ENCODE results near the gene STAB2. TPM values are rescaled to one million over a fixed set of nuclear protein-coding genes. Genes with fewer than 3 reads are reported as not detected.
"Not testable (repeated sequence)": the region's sequence is repeated elsewhere in the genome, so short reads cannot be mapped to it uniquely, and the experiment has no call there.

Gene STAB2
- total and polyA plus RNA-seq, 8 donors, result under 0.01 to 4.0 (median 0.95) TPM; not detected in 4

DNA sequence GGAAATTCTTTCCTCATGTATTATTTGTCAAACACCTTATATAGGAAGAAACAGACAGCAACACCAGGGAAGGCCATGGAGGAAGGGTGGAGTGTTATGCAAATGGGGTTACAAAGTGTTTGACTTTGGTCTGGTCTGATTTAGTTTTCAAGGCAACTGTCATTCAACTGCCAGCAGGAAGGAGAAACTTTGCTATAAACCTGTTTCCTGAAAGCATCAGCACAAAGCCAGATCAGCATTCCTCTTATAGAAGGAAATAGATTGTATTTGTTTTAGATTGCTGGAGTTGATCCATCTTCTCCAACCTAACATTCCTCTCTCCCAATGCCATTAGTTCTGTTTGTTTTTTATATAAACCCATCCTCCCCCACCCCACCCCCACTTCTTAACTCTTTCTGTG, 65.7 kb downstream of the STAB2 start:
- no peaks in the 10 kb centered on the region for H3K36me3 ChIP-seq
- no peak overlapping the region for H3K27ac ChIP-seq
- H3K4me1 ChIP-seq, result peaks cover 0 to 5% (median 2%) of the 10 kb centered on the region in 4 donors
- no peak overlapping the region for H3K4me3 ChIP-seq
- H3K9me3 ChIP-seq, result no peaks in the 10 kb centered on the region
- no peaks in the 10 kb centered on the region for H3K27me3 ChIP-seq
- peak in 1 of 2 donors; percentile 50 for DNase-seq
- TF ChIP-seq, protein P1, sequence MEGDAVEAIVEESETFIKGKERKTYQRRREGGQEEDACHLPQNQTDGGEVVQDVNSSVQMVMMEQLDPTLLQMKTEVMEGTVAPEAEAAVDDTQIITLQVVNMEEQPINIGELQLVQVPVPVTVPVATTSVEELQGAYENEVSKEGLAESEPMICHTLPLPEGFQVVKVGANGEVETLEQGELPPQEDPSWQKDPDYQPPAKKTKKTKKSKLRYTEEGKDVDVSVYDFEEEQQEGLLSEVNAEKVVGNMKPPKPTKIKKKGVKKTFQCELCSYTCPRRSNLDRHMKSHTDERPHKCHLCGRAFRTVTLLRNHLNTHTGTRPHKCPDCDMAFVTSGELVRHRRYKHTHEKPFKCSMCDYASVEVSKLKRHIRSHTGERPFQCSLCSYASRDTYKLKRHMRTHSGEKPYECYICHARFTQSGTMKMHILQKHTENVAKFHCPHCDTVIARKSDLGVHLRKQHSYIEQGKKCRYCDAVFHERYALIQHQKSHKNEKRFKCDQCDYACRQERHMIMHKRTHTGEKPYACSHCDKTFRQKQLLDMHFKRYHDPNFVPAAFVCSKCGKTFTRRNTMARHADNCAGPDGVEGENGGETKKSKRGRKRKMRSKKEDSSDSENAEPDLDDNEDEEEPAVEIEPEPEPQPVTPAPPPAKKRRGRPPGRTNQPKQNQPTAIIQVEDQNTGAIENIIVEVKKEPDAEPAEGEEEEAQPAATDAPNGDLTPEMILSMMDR (IDR thresholded peaks at IDR 0.05), result no peak
- peak in 1 of 3 donors; percentile 28 for TF ChIP-seq POLR2AphosphoS5 (IDR thresholded peaks at IDR 0.05)
- intact Hi-C loops (cut with DNase I; ENCODE audit: low total_unique reads), result no loop called here

DNA sequence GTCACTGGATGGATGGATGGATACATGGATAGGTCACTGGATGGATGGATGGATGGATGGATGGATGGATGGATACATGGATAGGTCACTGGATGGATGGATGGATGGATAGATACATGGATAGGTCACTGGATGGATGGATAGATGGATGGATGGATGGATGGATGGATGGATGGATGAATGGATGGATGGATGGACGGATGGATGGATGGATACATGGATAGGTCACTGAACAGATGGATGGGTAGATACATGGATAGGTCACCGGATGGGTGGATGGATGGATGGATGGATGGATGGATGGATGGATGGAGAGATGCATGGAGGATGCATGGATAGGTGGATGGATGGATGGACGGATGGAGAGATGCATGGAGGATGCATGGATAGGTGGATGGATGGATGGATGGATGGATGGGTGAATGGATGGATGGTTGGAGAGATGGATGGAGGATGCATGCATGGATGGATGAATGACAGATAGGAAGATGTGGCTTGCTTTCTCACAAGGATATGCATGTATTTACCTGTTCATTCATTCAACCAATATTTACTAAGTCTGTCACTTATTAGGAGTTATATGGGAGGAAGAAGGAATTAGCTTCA, 66.6 kb downstream of the STAB2 start:
- DNase-seq; H3K27ac ChIP-seq; intact Hi-C loops (cut with DNase I; ENCODE audit: low total_unique reads); H3K36me3 ChIP-seq; H3K4me3 ChIP-seq; H3K9me3 ChIP-seq; H3K27me3 ChIP-seq; H3K4me1 ChIP-seq: not testable (repeated sequence)
- 84 to 89% (median 87%) methylated on average over 3 of the region's 3 CpGs for WGBS, 5 donors

DNA sequence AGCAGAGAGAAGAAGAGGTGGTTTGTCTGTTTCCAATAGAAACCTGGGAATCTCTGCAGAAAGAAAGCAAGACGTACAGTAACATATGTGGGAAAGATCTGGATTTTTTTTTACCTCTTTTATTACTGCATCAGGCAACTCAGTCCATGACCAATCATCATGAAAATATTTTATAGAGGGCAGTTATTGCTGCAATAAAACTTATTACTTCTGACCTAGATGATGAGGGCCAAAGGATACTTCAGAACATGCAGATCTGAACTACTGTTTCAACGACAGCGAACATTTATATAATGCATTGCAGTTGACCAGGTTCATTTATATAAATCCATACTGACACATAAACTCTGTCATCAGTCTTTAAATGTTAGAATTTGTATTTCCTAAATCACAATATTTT, 67.7 kb downstream of the STAB2 start:
- no peaks in the 10 kb centered on the region for H3K36me3 ChIP-seq
- no peak overlapping the region for H3K4me3 ChIP-seq
- H3K27me3 ChIP-seq, result peaks cover 0 to 7% (median 0%) of the 10 kb centered on the region in 3 donors
- TF ChIP-seq, protein P1 (IDR thresholded peaks at IDR 0.05), result no peak
- TF ChIP-seq POLR2A (IDR thresholded peaks at IDR 0.05), result no peak
- no peak for TF ChIP-seq EP300 (IDR thresholded peaks at IDR 0.05)
- TF ChIP-seq POLR2AphosphoS5 (IDR thresholded peaks at IDR 0.05), result no peak
- no peak overlapping the region for H3K27ac ChIP-seq
- H3K4me1 ChIP-seq, result peaks cover 0 to 7% (median 3%) of the 10 kb centered on the region in 4 donors
- intact Hi-C loops (cut with DNase I; ENCODE audit: low total_unique reads), result no loop called here
- H3K9me3 ChIP-seq, result no peaks in the 10 kb centered on the region
- 87 to 96% (median 92%) methylated on average over 3 of the region's 3 CpGs for WGBS, 5 donors
- DNase-seq, result no peak

DNA sequence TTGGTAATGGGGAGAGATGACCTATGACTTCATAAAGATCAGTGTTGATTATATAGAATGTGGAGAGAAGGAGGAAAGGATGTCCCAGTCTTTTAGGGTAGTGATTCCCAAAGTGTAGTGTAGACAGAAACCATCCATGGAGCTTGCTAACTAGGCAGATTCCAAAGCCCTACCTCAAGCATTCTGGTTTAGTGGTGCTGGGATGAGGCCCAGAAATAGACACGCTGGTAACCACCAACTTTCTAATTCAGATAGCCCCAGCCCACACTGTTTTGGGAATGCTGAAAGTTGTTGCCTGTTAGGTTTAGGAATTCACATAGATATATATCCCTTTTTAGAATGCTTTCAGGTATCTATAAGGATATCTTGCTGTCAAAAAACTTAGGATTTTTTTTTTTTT, 69.2 kb downstream of the STAB2 start:
- Histone ChIP-seq H3K27ac (no peak overlapping the region), H3K36me3 (no peaks in the 10 kb centered on the region), H3K27me3 (peaks cover 0 to 7% (median 0%) of the 10 kb centered on the region in 3 donors), H3K4me1 (peaks cover 0 to 7% (median 3%) of the 10 kb centered on the region in 4 donors), H3K4me3 (no peak overlapping the region), H3K9me3 (no peaks in the 10 kb centered on the region)
- intact Hi-C loops (cut with DNase I; ENCODE audit: low total_unique reads), result no loop called here
- WGBS, 5 donors, result 83 to 100% (median 90%) methylated on average over 1 of the region's 1 CpG
- no peak for DNase-seq
- TF ChIP-seq EP300 (IDR thresholded peaks at IDR 0.05) (no peak), POLR2AphosphoS5 (IDR thresholded peaks at IDR 0.05) (no peak), POLR2A (IDR thresholded peaks at IDR 0.05) (no peak)
- TF ChIP-seq, protein P1 (IDR thresholded peaks at IDR 0.05), result no peak

DNA sequence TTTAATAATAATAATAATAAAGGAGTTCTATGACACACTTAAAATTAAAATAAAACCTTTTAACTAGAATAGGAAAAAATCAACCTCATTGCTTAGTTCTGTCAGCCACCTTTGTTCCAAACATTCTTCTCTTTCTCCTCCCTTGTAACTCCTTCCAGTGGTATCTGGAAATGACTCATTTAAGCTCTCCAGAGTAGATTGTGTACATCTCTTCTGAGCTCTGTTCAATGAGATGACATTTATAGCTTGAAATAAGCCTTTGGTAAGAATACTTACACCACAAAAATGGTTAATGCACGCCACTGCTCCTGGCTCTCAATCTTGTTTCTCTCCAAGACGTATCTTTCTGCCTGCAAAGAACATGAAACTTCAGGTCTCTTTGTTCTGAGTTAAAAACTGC, 70.3 kb downstream of the STAB2 start:
- no peak for DNase-seq
- TF ChIP-seq POLR2A (IDR thresholded peaks at IDR 0.05) (no peak), POLR2AphosphoS5 (IDR thresholded peaks at IDR 0.05) (no peak), EP300 (IDR thresholded peaks at IDR 0.05) (no peak)
- TF ChIP-seq, protein P1 (IDR thresholded peaks at IDR 0.05), result no peak
- 30 to 66% (median 40%) methylated on average over 2 of the region's 2 CpGs for WGBS, 5 donors
- no peaks in the 10 kb centered on the region for H3K9me3 ChIP-seq
- H3K4me3 ChIP-seq, result no peak overlapping the region
- intact Hi-C loops (cut with DNase I; ENCODE audit: low total_unique reads), result no loop called here
- peaks cover 0 to 7% (median 0%) of the 10 kb centered on the region in 3 donors for H3K27me3 ChIP-seq
- no peak overlapping the region for H3K27ac ChIP-seq
- no peaks in the 10 kb centered on the region for H3K36me3 ChIP-seq
- H3K4me1 ChIP-seq, result peaks cover 0 to 7% (median 1%) of the 10 kb centered on the region in 4 donors
